ENCODE results near the gene LARP6. TPM values are rescaled to one million over a fixed set of nuclear protein-coding genes. Genes with fewer than 3 reads are reported as not detected.

The LARP6 gene
- total and polyA plus RNA-seq, 2 donors from 2014 or later = 21.0 to 62.8 TPM

DNA sequence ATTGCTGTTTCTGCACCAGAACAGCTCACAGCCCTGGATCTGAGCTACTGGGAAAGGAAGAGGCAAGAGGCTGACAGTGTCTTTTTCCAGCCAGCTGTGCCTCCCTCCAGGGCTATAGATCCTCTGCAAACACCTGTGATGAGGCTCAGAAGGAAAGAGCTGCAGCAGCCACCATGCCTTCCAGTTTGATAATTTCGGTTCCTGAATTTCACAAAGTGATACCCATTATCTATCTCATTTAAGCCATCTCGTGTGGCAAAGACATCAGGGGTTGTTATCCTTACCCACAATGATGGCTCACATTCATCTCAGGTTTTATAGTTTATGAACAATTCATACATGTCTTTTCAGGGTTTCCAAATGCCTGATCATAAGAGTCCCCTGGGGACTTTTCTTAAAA, 1.8 kb upstream of the LARP6 start:
- no peak overlapping the region for H3K9ac ChIP-seq (ENCODE audit: low read length in 3 of 3)
- peaks cover 0 to 9% (median 0%) of the 10 kb centered on the region in 3 donors for H3K4me1 ChIP-seq (ENCODE audit: control insufficient read depth in 2 of 3, insufficient read depth in 2 of 3, low read depth in 1 of 3, low read length in 3 of 3)
- TF ChIP-seq CTCF (IDR thresholded peaks at IDR 0.05; ENCODE audit: borderline replicate concordance, extremely low read depth, insufficient read depth) = no peak
- no peaks in the 10 kb centered on the region for H3K27me3 ChIP-seq (ENCODE audit: control insufficient read depth, insufficient read depth, low read length)
- no peaks in the 10 kb centered on the region for H3K36me3 ChIP-seq (ENCODE audit: control insufficient read depth in 2 of 3, insufficient read depth in 3 of 3, low read length in 3 of 3)
- intact Hi-C loops (cut with DNase I) = no loop called here
- no peaks in the 10 kb centered on the region for H3K9me3 ChIP-seq (ENCODE audit: control insufficient read depth in 2 of 3, insufficient read depth in 1 of 3, low read length in 3 of 3)
- no peak for FAIRE-seq
- no peak overlapping the region for H3K27ac ChIP-seq (ENCODE audit: low read depth in 2 of 2, low read length in 2 of 2)
- no peak overlapping the region for H3K4me3 ChIP-seq (ENCODE audit: low read length in 3 of 3)
- no peak for DNase-seq

GRCh38 chr15:70854666-70854976, 664 bp upstream of the LARP6 start:
- Histone ChIP-seq H3K4me3 (ENCODE audit: low read length in 3 of 3) (peak overlapping the region; percentile 19 to 72 (median 60)), H3K4me1 (ENCODE audit: control insufficient read depth in 2 of 3, insufficient read depth in 2 of 3, low read depth in 1 of 3, low read length in 3 of 3) (peaks cover 0 to 9% (median 0%) of the 10 kb centered on the region in 3 donors), H3K9me3 (ENCODE audit: control insufficient read depth in 2 of 3, insufficient read depth in 1 of 3, low read length in 3 of 3) (no peaks in the 10 kb centered on the region), H3K27me3 (ENCODE audit: control insufficient read depth, insufficient read depth, low read length) (no peaks in the 10 kb centered on the region), H3K9ac (ENCODE audit: low read length in 3 of 3) (peak overlapping the region; percentile 13 to 84 (median 77)), H3K36me3 (ENCODE audit: control insufficient read depth in 2 of 3, insufficient read depth in 3 of 3, low read length in 3 of 3) (no peaks in the 10 kb centered on the region), H3K27ac (ENCODE audit: low read depth in 2 of 2, low read length in 2 of 2) (peak overlapping the region; percentile 65 to 69)
- FAIRE-seq (no peak), DNase-seq (no peak)
- TF ChIP-seq CTCF (IDR thresholded peaks at IDR 0.05; ENCODE audit: borderline replicate concordance, extremely low read depth, insufficient read depth) = no peak
- intact Hi-C loops (cut with DNase I) = no loop called here

GRCh38 chr15:70853318-70853972, 512 bp downstream of the LARP6 start:
- DNase-seq (peak; percentile 71 to 78 (median 76)), FAIRE-seq (no peak)
- H3K36me3 ChIP-seq (ENCODE audit: control insufficient read depth in 2 of 3, insufficient read depth in 3 of 3, low read length in 3 of 3) = no peaks in the 10 kb centered on the region
- peak overlapping the region; percentile 70 to 87 (median 83) for H3K4me3 ChIP-seq (ENCODE audit: low read length in 3 of 3)
- no peaks in the 10 kb centered on the region for H3K9me3 ChIP-seq (ENCODE audit: control insufficient read depth in 2 of 3, insufficient read depth in 1 of 3, low read length in 3 of 3)
- peak overlapping the region; percentile 56 to 76 for H3K27ac ChIP-seq (ENCODE audit: low read depth in 2 of 2, low read length in 2 of 2)
- H3K4me1 ChIP-seq (ENCODE audit: control insufficient read depth in 2 of 3, insufficient read depth in 2 of 3, low read depth in 1 of 3, low read length in 3 of 3) = peaks cover 0 to 9% (median 0%) of the 10 kb centered on the region in 3 donors
- H3K9ac ChIP-seq (ENCODE audit: low read length in 3 of 3) = peak overlapping the region; percentile 35 to 81 (median 72)
- TF ChIP-seq CTCF (IDR thresholded peaks at IDR 0.05; ENCODE audit: borderline replicate concordance, extremely low read depth, insufficient read depth) = no peak
- H3K27me3 ChIP-seq (ENCODE audit: control insufficient read depth, insufficient read depth, low read length) = no peaks in the 10 kb centered on the region
- intact Hi-C loops (cut with DNase I) = no loop called here
